Measurements from ENCODE around the gene SLC66A1.
"Not testable (repeated sequence)": the region's sequence is repeated elsewhere in the genome, so short reads cannot be mapped to it uniquely, and the experiment has no call there.

SLC66A1 gene

DNA sequence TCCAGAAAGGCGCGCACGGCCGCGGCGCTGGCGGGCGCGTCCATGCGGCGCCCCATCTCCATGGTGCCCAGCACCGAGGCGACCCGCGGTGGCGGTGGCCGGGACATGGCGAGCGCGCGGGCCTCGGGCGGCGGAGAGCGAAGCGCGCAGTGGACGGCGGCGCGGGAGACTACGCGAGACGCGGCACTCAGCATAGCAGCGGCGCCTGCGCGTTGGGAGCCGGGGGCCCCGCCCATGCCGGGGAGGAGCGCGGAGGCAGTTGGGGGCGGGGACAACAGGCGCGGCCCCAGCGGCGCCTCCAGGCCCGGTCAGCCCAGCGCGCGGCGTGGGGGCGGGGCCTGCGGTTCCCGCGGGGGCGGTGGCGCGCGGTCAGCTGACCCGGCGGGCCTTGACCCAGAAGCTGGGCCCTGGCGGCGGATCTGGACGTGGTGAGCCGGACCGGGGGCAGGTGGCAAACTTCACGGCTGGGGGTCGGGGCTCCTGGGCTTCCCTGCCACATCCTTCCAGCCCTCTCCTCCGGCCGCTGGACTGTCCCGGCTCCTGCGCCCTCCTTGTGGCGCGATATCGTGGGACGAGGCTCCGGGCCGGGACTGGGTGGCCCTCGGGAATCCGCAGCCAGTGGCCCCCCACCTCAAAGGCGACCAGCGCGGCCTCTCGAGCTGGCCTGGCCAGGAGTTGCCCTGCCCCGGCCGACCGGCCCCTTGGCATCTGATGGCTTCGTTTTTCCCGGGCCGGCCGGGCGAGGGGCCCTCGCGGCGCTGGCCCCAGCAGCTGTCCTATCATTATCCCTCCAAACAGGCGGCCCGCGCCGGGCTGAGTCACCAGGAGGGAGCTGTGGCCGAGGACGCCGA, at the start of gene SLC66A1, which contains the start of gene AKR7A2:
Gene SLC66A1, plus strand, starts transcription at position 396 of the 851 bp plus-strand sequence. CDS start 5,352 bp downstream, outside the sequence.
Gene AKR7A2, minus strand, starts transcription at position 214 of the 851 bp plus-strand sequence. Its CDS starts 20 bp downstream, at position 194.
- peak; percentile 91 for DNase-seq (ENCODE audit: low read depth, low spot score)

- DNase-seq (ENCODE audit: low read depth, low spot score): no peak
Observed at GRCh38 chr1:19262744-19263143, 49.4 kb upstream of the SLC66A1 start.

DNA sequence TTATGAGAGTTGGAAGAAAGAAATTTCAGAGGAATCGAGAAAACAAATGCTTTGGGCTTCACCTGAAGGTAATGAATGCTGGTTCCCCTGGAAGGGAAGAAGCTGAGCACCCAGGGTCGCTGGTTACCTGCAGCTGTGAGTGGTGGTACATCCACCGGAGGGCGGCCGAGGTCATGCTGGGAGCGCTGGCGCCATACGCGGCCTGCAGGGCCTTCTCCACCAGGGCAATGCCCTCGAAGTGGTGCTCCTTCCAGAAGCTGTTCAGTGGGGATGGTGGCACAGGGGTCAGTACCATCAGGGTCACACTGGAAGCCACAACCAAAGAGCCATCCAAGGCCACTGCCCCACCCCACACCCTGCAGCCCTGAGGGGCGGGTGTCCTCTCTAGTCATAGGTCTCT, 43.7 kb upstream of the SLC66A1 start:
- no peak for DNase-seq (ENCODE audit: low read depth, low spot score)

DNA sequence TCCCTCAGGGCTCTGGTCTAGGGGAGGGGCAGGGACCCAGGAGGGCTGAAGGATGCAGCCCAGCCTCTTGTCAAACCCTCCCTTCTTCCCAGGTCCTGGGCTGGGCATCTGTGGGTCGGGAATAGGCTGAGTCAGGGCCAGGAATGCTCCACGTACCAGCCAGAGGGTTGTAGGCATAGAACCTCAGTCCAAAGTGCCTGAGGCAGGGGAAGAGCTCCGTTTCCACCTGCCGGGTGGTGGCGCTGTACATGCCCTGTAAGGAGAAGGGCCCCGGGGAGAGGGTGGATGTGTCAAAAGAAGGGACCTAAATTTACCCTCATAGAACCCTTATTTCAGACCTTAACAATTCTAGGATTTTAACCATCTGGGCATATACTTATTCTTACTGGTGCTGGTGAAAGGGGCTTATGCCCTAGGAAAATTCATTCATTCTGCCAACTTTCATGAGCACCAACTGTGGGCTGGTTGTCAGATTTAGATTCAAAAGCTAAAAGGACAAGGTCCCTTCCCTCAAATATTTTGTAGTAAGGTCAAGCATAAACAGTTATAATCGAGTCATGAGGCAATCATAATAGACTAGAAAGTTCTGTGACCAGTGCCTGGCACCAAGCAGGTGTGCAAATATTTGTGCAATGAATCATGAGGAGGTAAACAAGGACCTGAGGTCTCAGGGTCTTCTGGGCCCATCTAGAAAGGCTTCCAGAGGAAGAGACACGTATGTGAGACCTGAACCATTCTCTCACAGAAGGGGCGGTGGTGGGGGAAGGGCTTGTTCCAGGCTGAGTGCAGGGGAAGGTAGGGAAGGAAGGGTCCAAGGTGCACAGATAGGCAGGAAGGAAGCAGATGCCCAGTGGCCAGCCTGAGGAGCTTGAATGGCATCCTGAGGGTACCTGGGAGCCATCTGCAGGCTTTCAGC, 42.4 kb upstream of the SLC66A1 start:
- not testable (repeated sequence) for DNase-seq (ENCODE audit: low read depth, low spot score)

DNA sequence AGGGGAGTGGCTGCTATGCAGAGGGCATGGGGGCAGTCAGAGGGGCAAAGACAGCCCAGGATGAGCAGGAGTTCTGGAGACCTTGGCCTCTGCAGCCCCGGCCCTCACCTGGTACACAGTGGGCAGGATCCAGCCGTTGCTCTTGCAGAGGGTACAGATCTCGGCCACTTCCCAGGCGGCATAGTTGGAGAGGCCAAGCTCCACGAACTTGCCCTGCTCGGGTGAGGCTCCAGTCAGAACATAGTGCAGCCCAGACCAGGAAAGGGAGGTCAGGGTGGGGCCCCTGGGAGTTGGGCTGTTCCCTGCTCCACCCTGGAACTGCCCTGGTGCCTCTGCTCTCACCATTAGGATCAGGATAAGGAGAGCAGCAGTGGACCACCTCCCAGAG, 41.8 kb upstream of the SLC66A1 start:
- DNase-seq (ENCODE audit: low read depth, low spot score): not testable (repeated sequence)

DNA sequence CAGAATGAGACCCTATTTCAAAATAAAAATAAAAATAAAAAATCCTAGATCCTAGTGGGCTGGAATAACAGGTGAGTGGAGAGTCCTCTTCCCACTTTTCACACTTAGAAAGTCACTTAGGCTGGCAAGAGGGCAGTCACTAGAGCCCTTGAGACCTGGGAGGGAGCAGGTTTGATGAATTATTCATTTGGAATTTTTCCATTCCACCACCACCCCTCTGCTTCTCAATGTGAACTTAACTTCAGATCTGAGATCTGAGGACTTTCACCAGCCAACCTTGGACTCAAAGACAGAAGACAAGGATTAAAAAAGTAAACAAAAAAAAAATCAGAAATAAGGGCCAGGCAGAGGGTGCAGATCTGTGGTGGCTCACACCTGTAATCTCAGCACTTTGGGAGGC, 40.1 kb upstream of the SLC66A1 start:
- no peak for DNase-seq (ENCODE audit: low read depth, low spot score)

DNA sequence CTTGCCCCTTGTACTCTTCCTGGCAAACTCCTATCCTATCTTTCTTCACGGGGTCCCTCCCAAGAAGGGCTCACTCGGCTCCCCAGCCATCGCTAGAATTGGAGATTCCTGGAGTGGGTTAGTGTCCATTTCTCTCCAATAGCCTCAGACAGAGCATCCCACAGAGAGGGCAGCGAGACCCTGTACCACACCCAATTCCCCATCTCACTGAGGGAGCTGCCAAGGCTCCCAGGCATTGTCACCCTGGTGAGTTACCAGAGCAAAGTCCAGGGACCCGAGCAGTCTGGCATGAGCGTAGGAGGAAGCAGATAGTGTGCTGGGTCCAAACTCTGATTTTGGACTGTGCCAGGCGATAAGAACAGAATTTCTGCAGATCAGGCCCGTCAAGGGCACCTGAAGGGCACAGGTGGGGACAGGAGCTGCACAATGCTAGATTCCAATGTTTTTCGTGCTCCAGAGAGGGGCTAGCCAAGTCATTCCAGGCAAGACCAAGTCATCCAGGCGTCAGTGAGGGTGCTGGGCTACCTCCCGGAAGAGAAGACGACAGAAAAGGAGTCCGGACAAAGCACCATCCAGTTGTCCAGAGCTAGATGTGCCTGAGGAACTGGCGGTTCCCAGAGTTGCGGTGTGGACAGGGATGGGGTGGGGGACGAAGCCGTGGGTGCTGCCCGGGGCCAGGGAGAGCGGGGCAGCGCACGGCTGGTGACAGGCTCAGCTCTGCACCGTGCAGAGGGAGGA, 38.9 kb upstream of the SLC66A1 start:
- DNase-seq (ENCODE audit: low read depth, low spot score): no peak

- DNase-seq (ENCODE audit: low read depth, low spot score): peak; percentile 30
Observed at GRCh38 chr1:19273844-19274531, 38.1 kb upstream of the SLC66A1 start.

DNA sequence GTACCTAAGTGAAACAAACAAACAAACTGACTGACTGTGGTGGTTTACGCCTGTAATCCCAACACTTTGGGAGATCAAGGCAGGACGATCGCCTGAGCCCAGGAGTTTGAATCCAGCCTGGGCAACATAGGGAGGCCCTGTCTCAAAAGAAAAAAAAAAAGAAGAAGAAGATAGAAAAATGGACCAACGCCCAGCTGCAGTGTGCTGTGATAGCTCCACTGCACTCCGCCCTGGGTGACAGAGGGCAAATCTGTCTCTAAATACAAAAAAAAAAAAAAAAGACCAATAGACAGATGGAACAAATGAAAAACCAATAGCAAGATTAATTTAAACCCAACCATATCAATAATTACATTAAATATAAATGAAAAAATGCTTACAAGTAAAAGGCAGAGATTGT, 37.5 kb upstream of the SLC66A1 start:
- no peak for DNase-seq (ENCODE audit: low read depth, low spot score)

GRCh38 chr1:19283891-19284290, 28.2 kb upstream of the SLC66A1 start:
- no peak for DNase-seq (ENCODE audit: low read depth, low spot score)

DNA sequence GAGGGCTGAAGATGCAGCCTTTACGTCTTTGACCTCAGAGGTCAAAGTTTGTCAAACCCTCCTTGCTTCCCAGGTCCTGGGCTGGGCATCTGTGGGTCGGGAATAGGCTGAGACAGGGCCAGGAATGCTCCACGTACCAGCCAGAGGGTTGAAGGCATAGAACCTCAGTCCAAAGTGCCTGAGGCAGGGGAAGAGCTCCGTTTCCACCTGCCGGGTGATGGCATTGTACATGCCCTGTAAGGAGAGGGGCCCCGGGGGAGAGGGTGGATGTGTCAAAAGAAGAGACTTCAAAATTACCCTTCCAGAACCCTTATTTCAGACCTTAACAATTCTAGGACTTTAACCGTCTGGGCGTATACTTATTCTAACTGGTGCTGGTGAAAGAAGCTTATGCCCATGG, 27.2 kb upstream of the SLC66A1 start:
- no peak for DNase-seq (ENCODE audit: low read depth, low spot score)

GRCh38 chr1:19285366-19285765, 26.8 kb upstream of the SLC66A1 start:
- DNase-seq (ENCODE audit: low read depth, low spot score): not testable (repeated sequence)

- DNase-seq (ENCODE audit: low read depth, low spot score): not testable (repeated sequence)
Observed at GRCh38 chr1:19285807-19286206, 26.3 kb upstream of the SLC66A1 start.

GRCh38 chr1:19287436-19288185, 24.5 kb upstream of the SLC66A1 start:
- no peak for DNase-seq (ENCODE audit: low read depth, low spot score)

DNA sequence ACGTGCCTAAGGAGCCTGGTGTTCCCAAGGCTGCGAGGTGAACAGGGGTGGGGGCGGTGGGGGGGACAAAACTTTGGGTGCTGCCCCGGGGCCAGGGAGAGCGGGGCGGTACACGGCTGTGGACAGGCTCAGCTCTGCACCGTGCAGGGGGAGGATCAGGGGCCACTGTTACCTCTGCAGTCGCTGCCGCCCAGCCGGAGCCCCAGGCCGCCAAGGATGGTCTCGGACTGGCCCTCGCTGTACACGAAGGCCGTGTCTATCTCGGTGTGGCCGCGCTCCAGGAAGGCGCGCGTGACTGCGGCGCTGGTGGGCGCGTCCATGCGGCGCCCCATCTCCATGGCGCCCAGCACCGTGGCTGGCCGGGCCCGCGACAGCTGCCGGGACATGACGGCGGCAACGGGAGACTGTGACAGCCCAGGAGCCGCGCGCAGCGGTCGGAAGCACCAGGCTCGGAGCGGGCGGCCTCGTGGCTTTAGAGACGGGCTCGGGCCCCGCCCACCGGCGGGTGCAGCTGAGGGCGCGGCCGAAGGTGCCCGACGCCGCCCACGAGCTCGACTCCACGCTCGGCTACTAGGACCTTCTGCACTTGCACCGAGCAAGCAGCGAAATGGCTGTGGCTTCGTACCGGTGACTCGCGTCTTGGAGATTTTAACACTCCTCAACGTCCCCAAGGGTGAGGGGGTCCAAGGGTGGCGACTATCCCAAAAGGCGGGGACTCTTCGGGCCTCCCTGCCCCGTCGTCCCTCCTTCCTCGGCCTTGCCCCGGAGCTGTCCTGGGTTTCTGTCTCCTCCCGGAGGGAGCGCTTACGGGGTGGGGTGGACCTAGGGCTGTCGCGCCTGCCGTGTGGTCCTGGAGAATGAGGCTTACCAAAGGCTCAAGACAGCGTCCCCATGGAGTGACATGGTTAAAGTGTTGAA, 23.5 kb upstream of the SLC66A1 start, which contains the start of gene AKR7A3:
Gene AKR7A3, minus strand, starts transcription at position 447 of the 918 bp plus-strand sequence. Its CDS starts 61 bp downstream, at position 386.
- DNase-seq (ENCODE audit: low read depth, low spot score): peak; percentile 65

GRCh38 chr1:19289244-19289643, 22.9 kb upstream of the SLC66A1 start:
- DNase-seq (ENCODE audit: low read depth, low spot score): no peak

GRCh38 chr1:19294638-19295037, 17.5 kb upstream of the SLC66A1 start:
- DNase-seq (ENCODE audit: low read depth, low spot score): no peak

GRCh38 chr1:19300211-19300610, 11.9 kb upstream of the SLC66A1 start:
- no peak for DNase-seq (ENCODE audit: low read depth, low spot score)

DNA sequence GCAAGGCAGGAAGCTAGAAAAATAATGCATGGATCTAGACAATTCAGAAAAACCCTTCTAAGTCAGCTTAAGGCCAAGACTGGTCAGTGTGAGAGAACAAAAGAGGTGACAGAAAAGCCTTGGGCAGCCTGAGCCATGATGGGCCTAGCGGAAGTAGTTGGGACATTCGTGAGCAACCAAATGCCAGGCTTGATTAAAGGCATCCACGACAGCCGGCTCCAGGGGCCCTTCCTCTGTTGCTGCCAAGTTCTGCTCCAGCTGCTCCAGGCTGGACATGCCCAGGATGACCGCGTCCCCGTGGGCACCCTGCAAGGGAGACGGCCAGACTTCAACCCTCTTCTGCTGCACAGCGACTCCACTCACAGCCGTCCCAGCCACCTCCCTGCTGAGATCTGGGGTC, 8.0 kb upstream of the SLC66A1 start:
- not testable (repeated sequence) for DNase-seq (ENCODE audit: low read depth, low spot score)

Measured in ELF-1 (cell line).